ENCODE data around the gene FAM163A.
"Not testable (repeated sequence)": the region's sequence is repeated elsewhere in the genome, so short reads cannot be mapped to it uniquely, and the experiment has no call there.

FAM163A gene

DNA sequence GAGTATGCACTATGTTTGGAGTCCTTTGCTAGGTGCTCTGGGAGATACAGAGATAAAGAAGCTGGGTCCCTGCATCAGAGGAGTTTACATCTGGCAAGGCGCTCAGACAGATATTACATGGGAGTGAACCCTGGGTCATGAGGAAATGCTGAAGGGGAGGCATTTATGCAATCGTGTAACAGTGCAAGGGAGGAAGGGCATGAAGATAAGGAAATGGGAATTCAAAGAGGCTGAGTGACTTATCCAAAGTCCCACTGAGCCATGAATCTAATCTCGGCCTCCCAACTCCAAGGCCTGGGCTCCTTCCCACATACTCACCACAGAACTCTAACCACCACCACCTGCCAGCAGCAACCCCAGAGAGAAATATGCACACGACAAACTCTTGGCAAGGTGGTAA is 51.6 kb downstream of the FAM163A start:
- DNase-seq: no peak

DNA sequence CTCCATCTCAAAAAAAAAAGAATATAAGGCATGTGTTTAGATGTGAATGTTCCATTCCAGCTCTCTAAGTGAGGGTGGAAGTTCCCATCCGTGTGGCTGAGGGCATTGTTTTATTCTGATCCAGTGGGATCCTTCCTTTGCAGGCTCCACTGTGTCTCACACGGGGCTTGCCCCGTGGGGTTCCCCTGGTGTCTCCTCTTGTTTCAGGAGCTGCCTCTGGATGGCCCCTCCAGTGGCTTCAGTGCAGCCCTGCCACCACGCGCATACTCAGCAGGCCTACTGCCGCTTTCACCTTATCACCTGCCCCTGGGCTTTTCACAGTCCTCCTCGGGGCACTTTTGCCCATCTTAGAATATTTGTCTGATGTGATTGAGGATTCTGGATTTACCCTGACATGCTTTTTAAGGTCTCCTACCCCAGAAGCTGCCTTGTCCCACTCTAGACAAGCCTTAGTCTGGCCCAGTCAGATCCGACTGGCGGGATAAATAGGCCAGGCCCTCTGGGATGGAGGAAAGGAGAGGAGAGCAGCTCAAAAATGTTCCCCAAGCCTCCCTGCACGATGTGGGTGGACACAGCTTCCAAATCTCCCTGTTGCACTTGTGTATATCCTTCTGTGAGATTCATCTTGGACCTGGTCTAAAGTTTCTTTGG is 55.2 kb downstream of the FAM163A start:
- no peak for DNase-seq

DNA sequence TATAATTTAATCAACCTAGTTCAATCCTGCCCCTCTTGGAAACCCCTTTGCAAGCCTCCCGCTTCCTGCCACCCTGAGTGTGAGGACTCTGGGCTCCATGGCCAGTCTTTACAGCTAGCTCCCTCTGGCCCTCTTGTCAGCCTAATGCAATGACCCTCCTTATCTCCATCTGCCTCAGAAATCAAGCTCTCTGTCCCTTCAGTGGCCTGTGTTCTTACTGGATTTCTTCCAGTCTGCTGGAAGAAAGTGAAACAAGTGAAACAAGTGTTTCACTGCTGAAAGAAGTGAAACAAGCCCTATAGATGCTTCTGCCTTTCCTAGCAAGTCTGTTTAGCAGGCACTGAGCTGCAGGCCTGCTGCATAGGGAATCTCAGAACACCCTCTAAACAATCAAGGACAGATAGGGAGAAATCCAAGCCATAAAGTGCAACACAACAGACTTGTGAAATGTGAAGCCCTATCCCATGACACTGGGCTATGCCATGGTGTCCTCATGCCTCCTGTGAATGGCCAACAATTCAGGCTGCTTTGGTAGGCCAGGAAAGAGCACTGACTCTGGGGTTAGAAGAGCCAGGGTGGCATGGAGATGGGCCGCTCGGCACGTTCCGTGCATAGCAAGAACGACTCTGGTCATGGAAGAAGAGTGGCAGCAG is 55.9 kb downstream of the FAM163A start:
- DNase-seq: no peak

DNA sequence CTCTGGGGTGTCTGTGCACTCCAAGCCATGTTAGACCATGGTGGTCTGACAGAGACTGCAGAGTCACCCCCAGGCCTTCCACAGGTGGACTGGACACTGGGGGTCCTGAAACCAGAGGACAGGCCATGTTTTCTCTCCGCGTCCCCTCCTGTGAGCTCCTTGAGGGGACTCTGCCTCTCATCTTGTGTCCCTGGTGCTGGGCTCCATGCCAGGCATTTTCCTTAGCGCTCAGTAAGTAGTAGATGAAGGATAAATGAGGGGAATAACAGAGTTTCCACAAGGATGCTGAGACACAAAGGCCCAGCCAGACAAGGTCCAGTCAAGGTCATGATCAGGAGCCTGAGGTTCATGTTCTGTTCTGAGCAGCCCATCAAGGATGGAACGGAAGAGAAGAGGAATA is 57.4 kb downstream of the FAM163A start:
- DNase-seq: no peak

DNA sequence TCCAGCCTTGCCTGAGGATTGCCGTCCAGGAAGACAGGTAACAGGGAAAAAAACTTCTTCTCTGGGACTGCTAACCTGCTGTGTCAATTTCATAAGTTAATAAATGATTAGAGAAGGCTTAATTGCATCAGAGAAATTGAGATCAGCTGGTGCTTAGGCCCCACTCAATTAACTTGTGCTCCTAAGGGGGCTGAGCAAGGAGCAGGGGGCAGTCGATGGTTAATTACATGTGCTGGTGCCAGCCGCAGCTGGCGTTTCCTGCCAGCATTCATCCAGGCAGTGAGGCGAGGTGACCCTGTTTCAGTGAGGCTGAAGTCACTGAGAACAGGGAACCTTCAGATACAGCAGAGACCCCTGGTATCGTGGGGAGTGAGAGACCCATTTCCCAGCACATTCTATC is 60.0 kb downstream of the FAM163A start:
- DNase-seq: no peak

DNA sequence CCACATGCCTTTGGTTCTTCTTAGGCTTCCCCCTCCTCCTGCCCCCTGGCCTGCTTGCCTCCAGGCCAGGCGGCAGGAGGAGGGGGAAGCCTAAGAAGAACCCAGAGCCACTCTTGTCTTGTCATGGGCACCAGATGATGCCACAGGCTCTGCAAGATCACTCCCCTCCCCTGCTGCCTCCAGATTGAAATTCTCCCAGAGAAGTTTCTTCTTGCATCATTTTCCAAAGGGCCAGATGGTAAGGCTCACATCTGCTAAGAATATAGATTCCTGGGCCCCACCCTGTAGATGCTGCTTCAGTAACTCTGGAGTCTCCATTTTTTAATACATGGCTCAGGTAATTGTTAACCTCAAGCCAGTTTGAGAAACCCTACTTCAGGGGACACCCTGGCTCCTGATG is 60.8 kb downstream of the FAM163A start:
- DNase-seq: no peak

DNA sequence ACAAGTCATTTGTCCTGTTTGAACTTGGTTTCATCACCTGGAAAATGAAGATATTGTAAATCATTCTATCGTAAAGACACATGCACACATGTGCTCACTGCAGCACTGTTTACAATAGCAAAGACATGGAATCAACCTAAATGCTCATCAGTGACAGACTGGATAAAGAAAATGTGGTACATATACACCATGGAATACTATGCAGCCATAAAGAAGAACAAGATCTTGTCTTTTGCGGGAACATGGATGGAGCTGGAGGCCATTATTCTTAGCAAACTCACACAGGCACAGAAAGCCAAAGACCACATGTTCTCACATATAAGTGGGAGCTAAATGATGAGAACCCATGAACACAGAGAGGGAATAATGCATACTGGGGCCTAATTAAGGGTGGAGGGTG is 61.3 kb downstream of the FAM163A start:
- not testable (repeated sequence) for DNase-seq

DNA sequence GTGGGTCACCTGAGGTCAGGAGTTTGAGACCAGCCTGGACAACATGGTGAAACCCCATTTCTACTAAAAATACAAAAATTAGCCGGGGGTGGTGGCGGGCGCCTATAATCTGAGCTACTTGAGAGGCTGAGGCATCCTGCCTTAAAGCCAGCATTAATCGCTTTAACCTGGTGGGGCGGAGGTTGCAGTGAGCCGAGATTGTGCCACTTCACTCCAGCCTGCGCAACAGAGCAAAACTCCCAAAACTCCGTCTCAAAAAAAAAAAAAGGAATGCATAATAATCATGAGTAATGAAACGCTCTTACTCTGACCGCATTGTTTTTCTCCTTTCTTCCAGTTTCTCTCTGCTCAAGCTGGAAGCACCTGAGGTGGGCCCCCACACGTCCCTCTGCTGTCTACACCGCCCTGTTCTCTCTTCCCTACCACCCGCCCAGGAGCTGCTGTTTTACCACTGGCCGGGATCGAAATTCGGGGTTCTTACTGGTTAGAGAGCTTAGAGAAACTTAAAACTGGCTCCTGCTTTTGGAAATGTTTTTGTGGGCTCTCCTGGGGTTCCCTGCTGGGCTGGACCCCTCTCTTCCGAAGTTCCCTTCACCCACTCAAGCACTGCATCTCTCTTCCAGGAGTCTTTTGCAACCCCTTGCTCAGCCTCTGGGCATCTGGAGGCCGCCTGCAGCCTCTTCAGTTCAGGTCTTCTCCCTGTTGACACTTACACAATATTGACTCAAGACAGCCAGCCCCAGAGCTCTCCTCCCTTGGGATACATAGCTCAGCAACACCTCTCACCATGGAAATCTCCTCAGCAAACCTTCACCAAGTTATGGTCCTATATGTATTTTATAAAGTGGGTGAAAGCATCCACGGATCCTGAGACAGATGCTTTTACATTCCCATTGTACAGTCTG is 62.5 kb downstream of the FAM163A start:
- DNase-seq: no peak

DNA sequence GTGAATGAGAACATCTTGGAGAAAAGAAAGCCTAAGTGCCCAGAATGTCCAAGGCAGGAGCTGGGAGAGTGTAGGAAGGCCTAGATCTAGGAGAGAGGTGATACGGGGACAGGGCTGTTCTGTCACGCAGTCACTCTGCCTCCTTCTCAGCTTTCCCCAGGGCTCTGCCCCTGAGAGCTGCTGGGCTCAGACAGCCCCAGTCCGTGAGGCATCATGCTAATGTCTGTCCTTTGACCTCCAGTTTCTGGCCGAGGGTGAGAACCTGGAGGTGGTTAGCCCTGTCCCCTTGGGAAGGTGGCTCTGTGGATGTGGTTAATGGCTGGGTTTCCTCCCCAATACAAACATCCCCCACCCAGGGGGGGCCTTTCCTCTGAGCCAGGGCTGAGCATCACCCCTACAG is 63.2 kb downstream of the FAM163A start:
- no peak for DNase-seq

DNA sequence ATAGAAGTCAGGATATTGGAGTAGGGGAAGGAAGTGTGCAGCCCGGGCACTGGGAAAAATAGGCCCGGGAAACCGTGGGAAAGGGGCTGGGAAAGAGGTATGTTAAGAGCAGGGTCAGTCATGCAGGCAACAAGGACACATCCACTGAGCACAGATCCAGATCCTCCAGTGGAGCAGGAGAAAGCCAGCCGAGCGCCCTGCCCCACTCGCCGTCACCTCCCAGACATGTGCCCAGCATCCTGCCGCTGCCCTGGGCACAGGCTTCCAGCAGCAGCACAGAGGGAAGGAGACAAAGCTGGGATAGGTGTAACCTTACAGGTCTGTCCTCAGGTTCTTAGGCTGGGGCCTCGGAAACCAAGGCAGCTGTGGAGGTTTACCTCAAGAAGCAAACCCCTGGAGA is 64.2 kb downstream of the FAM163A start:
- DNase-seq: no peak

DNA sequence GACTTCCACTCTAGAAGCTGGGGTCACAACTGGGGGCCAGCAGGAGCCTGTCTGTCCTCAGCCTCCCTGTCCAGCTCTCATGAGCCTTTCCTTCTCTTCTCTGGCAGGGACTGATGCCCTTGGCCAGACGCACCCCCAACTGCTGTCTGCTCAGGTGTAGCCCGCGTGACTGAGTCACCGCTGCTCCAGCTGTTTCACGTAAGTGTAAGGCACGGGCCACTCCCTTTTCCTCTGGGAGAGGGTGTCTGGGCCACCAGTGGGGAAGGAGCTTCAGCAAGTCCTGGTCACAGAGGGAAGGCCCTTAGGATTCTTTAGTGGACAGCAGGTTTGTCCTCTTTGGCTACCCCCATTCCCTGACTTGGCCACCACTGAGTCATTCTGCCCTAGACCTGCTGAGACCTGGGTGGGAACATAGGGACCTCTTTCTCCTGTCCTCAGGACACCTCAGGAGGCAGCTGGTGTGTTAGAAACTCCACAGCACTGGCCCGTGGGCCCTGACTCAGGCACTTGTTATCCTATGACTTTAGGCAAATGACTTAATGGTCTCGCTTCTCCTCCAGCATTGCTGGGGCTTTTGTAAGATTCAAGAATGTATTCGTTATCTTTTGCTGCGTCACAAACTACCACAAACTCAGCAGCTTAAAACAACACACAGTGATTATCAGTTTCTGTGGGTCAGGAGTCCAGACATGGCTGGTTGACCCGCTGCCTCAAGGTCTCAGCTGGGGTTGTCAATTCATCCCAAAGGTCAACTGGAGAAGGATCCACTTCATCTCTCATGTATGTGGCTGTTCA is 64.8 kb downstream of the FAM163A start:
- no peak for DNase-seq

DNA sequence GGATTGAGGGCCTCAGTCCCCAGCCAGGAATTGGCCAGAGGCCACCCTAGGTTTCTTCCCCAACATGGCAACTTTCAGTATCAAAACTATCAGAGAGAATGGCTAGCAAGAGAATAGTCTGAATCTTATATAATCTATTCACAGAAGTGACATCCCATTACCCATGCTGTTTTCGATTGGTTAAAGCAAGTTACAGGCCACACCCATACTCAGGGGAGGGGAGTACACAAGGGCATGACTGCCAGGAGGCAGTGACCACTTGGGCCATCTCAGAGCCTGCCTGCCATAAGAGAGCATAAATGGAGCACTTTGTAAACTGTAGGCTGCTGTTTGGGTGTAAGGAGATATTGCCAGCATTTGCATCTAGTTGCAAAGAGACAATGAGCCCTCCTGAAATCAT is 65.4 kb downstream of the FAM163A start:
- DNase-seq: no peak

DNA sequence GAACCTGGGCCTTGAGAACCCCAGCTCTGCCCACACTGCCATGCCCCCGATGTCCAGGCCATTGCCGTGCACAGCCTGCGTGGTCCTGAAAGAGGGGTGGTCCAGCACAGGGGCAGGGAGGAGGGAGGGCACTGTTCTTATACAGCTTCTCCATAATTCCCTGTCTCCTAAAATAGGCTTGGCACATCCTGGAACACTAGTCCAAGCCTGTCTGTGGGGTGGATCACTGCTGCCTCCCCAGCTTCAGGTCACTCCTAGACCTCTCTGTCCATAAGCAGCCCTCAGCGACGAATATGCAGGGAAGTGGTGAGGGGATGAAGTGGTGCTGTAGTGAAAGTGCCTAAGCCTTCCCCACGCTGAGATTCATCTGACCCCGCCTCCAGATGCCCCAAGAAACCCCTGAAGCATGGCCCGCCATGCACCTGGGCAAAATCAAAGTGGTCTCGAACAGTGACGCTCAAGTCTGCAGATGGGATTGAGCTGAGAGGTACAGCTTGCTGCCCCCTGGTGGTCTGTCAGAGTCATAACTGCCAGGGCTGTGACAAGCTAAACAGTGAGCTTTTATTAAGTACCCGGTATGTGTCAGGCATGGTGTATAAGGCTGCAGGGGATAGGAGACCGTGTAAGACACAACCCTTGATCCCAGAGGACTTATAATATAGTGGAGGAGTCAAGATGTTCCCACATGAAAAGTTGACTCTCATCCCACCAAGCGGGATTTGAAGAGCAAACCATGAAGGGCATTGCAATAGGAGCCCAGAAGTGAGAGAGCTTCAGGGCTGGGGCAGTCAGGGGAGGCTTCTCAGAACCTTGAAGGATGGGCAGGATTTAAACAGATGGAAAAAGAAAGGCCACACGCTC is 66.6 kb downstream of the FAM163A start:
- DNase-seq: peak; percentile 70

DNA sequence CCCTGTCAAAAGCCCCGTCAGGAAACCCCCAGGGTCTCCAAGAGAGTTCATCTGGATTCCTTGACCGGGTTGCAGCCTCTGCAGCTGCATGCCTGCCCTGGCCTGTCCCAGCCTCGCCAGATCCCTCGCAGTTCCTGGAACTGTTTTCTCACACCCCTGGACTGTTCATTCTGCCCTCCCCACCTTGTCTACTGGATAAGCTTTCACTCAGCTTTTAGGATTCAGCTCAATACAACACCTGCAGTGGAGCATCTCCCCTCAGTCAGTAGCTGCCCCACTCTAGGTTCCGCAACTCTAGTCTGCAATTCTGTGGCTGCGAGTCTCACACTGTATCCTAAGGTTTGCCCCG is 67.2 kb downstream of the FAM163A start:
- DNase-seq: no peak

DNA sequence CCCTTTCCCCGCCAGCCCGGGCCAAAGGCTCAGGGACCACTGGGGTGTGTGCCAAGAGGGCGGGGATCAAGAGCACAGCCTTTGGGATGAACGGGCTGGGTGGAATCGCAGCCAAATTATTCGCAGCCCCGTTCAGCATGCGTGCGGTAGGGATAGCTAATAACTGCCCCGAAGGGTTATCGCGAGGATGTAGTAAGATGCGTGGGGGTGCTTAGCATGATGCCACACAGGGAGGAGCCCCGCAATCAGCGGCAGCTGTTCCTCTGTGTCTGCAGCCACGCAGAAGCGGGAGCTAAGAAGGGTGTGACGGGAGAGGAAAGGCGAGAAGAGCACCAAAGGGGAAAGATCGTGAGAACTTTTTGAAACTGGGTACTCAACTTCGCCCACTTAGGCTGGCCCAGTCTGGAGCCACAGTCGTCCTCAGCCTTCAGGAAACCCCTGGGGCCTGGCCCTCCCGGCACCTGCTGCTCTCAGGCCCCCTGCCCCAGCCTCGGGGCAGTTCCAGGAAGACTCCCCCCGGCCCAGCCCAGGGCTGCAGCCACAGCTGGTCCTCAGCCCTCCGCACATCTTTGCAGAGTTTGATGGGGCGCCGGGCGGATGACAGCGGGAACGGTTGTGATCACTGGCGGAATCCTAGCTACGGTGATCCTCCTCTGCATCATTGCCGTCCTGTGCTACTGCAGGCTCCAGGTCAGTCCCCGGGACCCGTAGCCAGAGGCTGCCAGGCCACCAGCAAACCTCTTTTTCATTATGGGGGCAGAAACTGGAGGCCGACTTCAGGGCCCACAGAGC is 69.6 kb downstream of the FAM163A start:
- DNase-seq: no peak

DNA sequence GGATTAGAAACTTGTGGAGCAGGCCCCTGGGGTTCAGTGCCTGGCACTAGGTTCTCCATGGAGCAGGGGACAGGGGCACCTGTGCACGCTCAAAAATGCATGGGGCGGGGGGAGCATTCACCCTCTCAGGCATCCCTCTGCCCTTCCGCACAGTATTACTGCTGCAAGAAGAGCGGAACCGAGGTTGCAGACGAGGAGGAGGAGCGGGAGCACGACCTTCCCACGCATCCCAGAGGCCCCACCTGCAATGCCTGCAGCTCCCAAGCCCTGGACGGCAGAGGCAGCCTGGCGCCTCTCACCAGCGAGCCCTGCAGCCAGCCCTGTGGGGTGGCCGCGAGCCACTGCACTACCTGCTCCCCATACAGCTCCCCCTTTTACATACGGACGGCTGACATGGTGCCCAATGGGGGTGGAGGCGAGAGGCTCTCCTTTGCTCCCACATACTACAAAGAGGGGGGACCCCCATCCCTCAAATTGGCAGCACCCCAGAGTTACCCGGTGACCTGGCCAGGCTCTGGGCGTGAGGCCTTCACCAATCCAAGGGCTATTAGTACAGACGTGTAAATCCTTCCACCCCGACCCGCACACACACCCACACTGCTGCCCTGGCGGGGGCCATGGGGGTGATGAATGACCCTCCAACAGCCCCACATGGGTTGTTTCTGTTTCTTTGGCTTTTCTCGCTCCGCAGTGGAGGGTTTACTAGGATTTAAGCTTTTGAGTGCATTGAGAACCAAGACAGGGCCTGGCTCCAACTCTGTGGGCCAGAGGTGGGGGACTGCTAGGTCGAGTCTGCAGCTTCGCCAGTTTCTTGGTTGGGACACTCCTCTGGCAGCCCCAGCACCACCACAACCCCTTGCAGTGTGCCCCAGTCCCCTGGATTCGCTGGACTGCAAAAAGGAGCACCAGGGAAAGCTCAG is 70.8 kb downstream of the FAM163A start:
- no peak for DNase-seq

DNA sequence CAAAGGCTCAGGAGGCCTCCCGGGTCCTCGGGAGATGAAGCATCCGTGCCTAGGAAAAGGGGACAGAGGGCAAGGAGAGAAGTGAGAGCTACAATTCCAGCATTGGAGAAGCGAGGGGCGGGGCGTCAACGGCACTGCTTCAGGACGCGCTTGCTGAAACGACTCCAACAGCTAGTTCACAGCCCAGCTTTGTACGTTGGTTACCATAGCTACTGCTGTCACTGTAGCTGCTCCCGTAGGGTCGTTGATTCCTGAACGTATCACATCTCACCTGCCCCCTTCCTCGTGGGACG is 71.4 kb downstream of the FAM163A start:
- no peak for DNase-seq

DNA sequence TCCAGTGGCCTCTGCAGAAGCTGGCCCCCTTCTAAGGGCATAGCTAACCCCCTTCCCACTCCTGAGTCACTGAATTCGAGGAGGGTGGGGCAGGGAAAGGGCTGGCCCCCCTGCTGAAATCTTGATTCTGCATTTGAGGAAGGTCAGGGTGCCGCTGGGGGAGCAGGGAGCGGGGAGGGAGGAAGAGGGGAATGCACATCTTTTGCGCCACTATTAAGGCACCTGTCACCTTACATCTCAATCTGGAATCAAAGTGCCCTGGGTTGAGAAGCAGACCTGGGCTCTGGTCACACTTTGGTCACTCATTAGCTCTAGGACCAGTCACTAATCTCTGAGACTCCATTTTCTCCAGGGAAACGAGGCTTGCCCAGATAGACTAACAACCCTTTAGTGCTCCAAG is 72.5 kb downstream of the FAM163A start:
- no peak for DNase-seq

DNA sequence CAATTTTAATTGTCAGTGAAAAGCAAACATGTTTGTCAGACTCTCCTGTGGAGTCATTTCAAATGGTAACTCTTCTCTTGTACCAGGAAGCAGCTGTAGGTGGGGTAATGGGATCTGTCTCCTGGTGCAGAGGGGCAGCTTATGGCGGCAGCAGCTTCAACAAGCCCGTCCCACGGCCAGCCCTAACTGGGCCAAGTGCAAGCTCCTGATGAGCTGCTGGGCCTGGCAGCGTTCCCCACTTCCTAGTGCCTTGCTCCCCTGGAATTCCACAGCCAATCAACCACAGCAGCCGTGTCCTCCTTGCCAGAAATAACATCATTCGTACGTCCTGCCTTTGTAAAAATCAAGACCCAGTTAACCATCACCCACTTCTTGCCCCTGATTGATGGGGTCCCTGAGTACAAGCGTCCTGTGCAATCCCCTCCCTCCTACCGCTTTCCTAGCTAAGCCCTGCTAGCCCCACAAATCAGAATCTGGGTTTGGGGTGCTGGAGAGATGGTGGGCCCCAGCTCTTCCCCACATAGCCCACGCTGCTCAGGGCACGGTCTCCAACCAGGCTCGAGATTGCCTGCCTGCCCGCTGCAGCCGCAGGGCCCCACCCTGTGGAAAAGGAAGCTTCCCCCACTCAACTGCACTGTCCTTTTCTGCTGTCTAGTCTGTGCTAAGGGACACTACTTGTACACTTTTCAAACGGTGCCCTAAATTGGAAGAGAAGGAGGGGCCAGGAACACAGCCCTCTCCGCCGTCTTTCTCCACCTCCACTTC is 73.3 kb downstream of the FAM163A start:
- DNase-seq: no peak

DNA sequence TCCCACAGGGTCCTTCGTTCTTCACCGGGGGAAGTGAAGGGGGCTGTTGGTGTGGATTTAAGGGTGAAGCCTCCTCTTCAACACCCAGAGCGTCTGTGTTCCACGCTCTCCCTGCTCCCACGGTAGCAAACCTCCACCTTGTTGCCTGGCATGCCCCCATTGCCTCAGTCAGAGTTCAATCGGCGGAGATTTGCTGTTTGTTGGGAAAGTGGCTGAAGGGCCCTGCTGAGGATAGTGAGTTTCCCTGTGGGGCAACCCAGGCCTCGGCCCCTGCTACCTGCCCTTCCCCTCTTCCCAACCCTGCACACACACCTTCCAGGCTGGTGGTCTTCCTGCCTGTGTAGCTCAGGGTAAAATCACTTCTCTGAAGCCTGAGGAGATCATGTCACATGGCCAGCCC is 74.0 kb downstream of the FAM163A start:
- no peak for DNase-seq
